ENCODE data around the gene HSPD1.

Gene HSPD1

GRCh38 chr2:197538412-197538811, 38.8 kb upstream of the HSPD1 start:
- no peak for TF ChIP-seq CTCF (IDR thresholded peaks at IDR 0.05)
- H3K4me3 Mint-ChIP-seq = no peak overlapping the region
- H3K27me3 Mint-ChIP-seq (ENCODE audit: low read depth, poor library complexity) = no peaks in the 10 kb centered on the region
- DNase-seq = no peak
- H3K9me3 Mint-ChIP-seq = no peaks in the 10 kb centered on the region
- H3K4me1 Mint-ChIP-seq = no peaks in the 10 kb centered on the region
- no peak overlapping the region for H3K27ac Mint-ChIP-seq
- H3K36me3 Mint-ChIP-seq (ENCODE audit: low read depth) = peaks cover 90% of the 10 kb centered on the region

GRCh38 chr2:197517150-197517549, 17.5 kb upstream of the HSPD1 start:
- peaks cover 33% of the 10 kb centered on the region for H3K9me3 Mint-ChIP-seq
- H3K27me3 Mint-ChIP-seq (ENCODE audit: low read depth, poor library complexity) = no peaks in the 10 kb centered on the region
- no peak for DNase-seq
- no peak overlapping the region for H3K27ac Mint-ChIP-seq
- peak overlapping the region; percentile 99 for H3K4me3 Mint-ChIP-seq
- no peak for TF ChIP-seq CTCF (IDR thresholded peaks at IDR 0.05)
- H3K36me3 Mint-ChIP-seq (ENCODE audit: low read depth) = peaks cover 47% of the 10 kb centered on the region
- H3K4me1 Mint-ChIP-seq = peaks cover 26% of the 10 kb centered on the region

- DNase-seq = no peak
- no peak for TF ChIP-seq CTCF (IDR thresholded peaks at IDR 0.05)
- peaks cover 27% of the 10 kb centered on the region for H3K9me3 Mint-ChIP-seq
- H3K27ac Mint-ChIP-seq = peak overlapping the region; percentile 97
- H3K4me1 Mint-ChIP-seq = peaks cover 26% of the 10 kb centered on the region
- H3K36me3 Mint-ChIP-seq (ENCODE audit: low read depth) = peaks cover 41% of the 10 kb centered on the region
- H3K4me3 Mint-ChIP-seq = peak overlapping the region; percentile 99
- no peaks in the 10 kb centered on the region for H3K27me3 Mint-ChIP-seq (ENCODE audit: low read depth, poor library complexity)
Observed at GRCh38 chr2:197516393-197516761, 16.7 kb upstream of the HSPD1 start.

- Mint-ChIP-seq H3K27me3 (ENCODE audit: low read depth, poor library complexity) (no peaks in the 10 kb centered on the region), H3K4me1 (peaks cover 26% of the 10 kb centered on the region), H3K27ac (peak within 1 kb of the TSS; percentile 97), H3K36me3 (ENCODE audit: low read depth) (peaks cover 39% of the 10 kb centered on the region), H3K9me3 (peaks cover 21% of the 10 kb centered on the region), H3K4me3 (peak within 1 kb of the TSS; percentile 99)
- peak; percentile 97 for DNase-seq
- no peak for TF ChIP-seq CTCF (IDR thresholded peaks at IDR 0.05)
Observed at GRCh38 chr2:197515739-197516392, 16.2 kb upstream of the HSPD1 start, which contains the start of gene MOB4. MOB4 (plus strand) TSS chr2:197516066; CDS start chr2:197516087, 21 bp downstream.

GRCh38 chr2:197515315-197515738, 15.7 kb upstream of the HSPD1 start:
- no peaks in the 10 kb centered on the region for H3K27me3 Mint-ChIP-seq (ENCODE audit: low read depth, poor library complexity)
- peak overlapping the region; percentile 99 for H3K4me3 Mint-ChIP-seq
- TF ChIP-seq CTCF (IDR thresholded peaks at IDR 0.05) = no peak
- peak overlapping the region; percentile 85 for H3K27ac Mint-ChIP-seq
- peaks cover 34% of the 10 kb centered on the region for H3K36me3 Mint-ChIP-seq (ENCODE audit: low read depth)
- H3K9me3 Mint-ChIP-seq = peaks cover 16% of the 10 kb centered on the region
- DNase-seq = peak; percentile 7
- H3K4me1 Mint-ChIP-seq = peaks cover 26% of the 10 kb centered on the region

- no peak for TF ChIP-seq CTCF (IDR thresholded peaks at IDR 0.05)
- Mint-ChIP-seq H3K4me1 (peaks cover 26% of the 10 kb centered on the region), H3K27ac (peak overlapping the region; percentile 85), H3K36me3 (ENCODE audit: low read depth) (peaks cover 28% of the 10 kb centered on the region), H3K27me3 (ENCODE audit: low read depth, poor library complexity) (no peaks in the 10 kb centered on the region), H3K9me3 (peaks cover 11% of the 10 kb centered on the region), H3K4me3 (peak overlapping the region; percentile 99)
- no peak for DNase-seq
Observed at GRCh38 chr2:197514754-197515153, 15.1 kb upstream of the HSPD1 start.

Measured in nephron progenitor cell (in vitro differentiated cells).